ENCODE results near the gene C1orf21. TPM values are rescaled to one million over a fixed set of nuclear protein-coding genes. Genes with fewer than 3 reads are reported as not detected.

C1orf21 gene
- total and polyA plus RNA-seq, 2 donors (not counting 1 experiment from before 2014, with no cell fraction given) = under 0.01 to 0.32 TPM

DNA sequence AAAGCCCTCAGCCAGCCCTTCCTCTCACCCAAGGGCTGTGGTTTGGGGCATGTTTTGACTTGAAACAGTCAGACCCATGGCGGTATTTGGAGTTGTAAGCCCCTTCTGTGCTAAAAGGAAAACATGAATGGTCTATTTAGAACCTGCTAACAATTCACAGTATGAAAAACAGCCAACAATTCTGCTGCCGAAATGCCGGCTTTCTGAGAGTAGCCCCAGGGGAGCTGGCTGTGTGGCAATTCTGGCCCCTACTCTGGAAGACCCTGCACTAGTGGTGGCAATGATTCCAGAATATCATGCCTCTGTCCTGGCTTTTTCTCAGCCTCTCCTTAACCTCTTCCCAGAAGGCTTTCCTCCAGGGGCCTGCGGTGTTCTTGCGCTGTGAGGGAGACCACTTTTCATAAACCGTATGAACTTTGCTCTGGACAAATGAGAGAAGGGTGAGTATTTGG, 249.2 kb downstream of the C1orf21 start:
- H2AFZ ChIP-seq (ENCODE audit: insufficient read depth, low read depth, low read length, poor library complexity, severe bottlenecking) = no peak overlapping the region
- H3K27me3 ChIP-seq (replicated peaks in 1 of 4; ENCODE audit: control extremely low read depth in 1 of 4, control insufficient read depth in 3 of 4, insufficient read depth in 4 of 4, low read length in 3 of 4) = no peaks in the 10 kb centered on the region
- ChIA-PET POLR2A (no interaction called here), CTCF (no interaction called here)
- H3K9me3 ChIP-seq (ENCODE audit: control extremely low read depth in 1 of 3, control insufficient read depth in 2 of 3, insufficient read depth in 1 of 3, low read length in 2 of 3) = no peaks in the 10 kb centered on the region
- Mint-ChIP-seq H3K27me3 (peaks cover 22% of the 10 kb centered on the region), H3K27ac (no peak overlapping the region), H3K4me3 (no peak overlapping the region), H3K4me1 (no peaks in the 10 kb centered on the region), H3K9me3 (ENCODE audit: insufficient read depth) (no peaks in the 10 kb centered on the region)
- H4K20me1 ChIP-seq (ENCODE audit: control insufficient read depth, insufficient read depth, low read length, poor library complexity, severe bottlenecking) = no peaks in the 10 kb centered on the region
- no peak for TF ChIP-seq EZH2 (IDR thresholded peaks at IDR 0.05; ENCODE audit: borderline replicate concordance, insufficient read depth, low read depth, low read length, poor library complexity, severe bottlenecking)
- TF ChIP-seq CTCF (IDR thresholded peaks at IDR 0.05) = no peak
- no peak overlapping the region for H3K4me3 ChIP-seq (ENCODE audit: control extremely low read depth in 1 of 5, extremely low read depth in 1 of 5, insufficient read depth in 1 of 5, low read depth in 2 of 5, low read length in 4 of 5)
- no peak for ATAC-seq (ENCODE audit: low read depth)
- no peak for DNase-seq
- H3K4me2 ChIP-seq (replicated peaks; ENCODE audit: low read depth, low read length, poor library complexity, severe bottlenecking) = no peak overlapping the region
- WGBS (ENCODE audit: insufficient coverage) = 95% methylated on average over 2 of the region's 6 CpGs
- H3K36me3 ChIP-seq (replicated peaks in 1 of 2; ENCODE audit: control extremely low read depth in 1 of 2, control insufficient read depth in 1 of 2, extremely low read depth in 1 of 2, insufficient read depth in 2 of 2, low read length in 1 of 2) = no peaks in the 10 kb centered on the region
- no peak overlapping the region for H3K27ac ChIP-seq (ENCODE audit: low read length in 2 of 2)
- no peaks in the 10 kb centered on the region for H3K4me1 ChIP-seq (ENCODE audit: control insufficient read depth in 2 of 2, insufficient read depth in 2 of 2, low read length in 2 of 2)
- no peaks in the 10 kb centered on the region for H3K79me2 ChIP-seq (ENCODE audit: control insufficient read depth, insufficient read depth, low read length)
- no peak overlapping the region for H3K9ac ChIP-seq (ENCODE audit: low read length)
- intact Hi-C loops (cut with micrococcal nuclease) = no loop called here

- Histone ChIP-seq H3K79me2 (ENCODE audit: control insufficient read depth, insufficient read depth, low read length) (no peaks in the 10 kb centered on the region), H4K20me1 (ENCODE audit: control insufficient read depth, insufficient read depth, low read length, poor library complexity, severe bottlenecking) (no peaks in the 10 kb centered on the region), H3K4me3 (ENCODE audit: control extremely low read depth in 1 of 5, extremely low read depth in 1 of 5, insufficient read depth in 1 of 5, low read depth in 2 of 5, low read length in 4 of 5) (no peak overlapping the region), H3K27ac (ENCODE audit: low read length in 2 of 2) (no peak overlapping the region), H3K9me3 (ENCODE audit: control extremely low read depth in 1 of 3, control insufficient read depth in 2 of 3, insufficient read depth in 1 of 3, low read length in 2 of 3) (no peaks in the 10 kb centered on the region), H3K4me1 (ENCODE audit: control insufficient read depth in 2 of 2, insufficient read depth in 2 of 2, low read length in 2 of 2) (no peaks in the 10 kb centered on the region), H3K4me2 (replicated peaks; ENCODE audit: low read depth, low read length, poor library complexity, severe bottlenecking) (no peak overlapping the region), H3K27me3 (replicated peaks in 1 of 4; ENCODE audit: control extremely low read depth in 1 of 4, control insufficient read depth in 3 of 4, insufficient read depth in 4 of 4, low read length in 3 of 4) (no peaks in the 10 kb centered on the region), H2AFZ (ENCODE audit: insufficient read depth, low read depth, low read length, poor library complexity, severe bottlenecking) (no peak overlapping the region), H3K36me3 (replicated peaks in 1 of 2; ENCODE audit: control extremely low read depth in 1 of 2, control insufficient read depth in 1 of 2, extremely low read depth in 1 of 2, insufficient read depth in 2 of 2, low read length in 1 of 2) (no peaks in the 10 kb centered on the region), H3K9ac (ENCODE audit: low read length) (no peak overlapping the region)
- WGBS (ENCODE audit: insufficient coverage) = no CpG with 5 or more reads among the region's 2 CpGs
- Mint-ChIP-seq H3K4me3 (no peak overlapping the region), H3K9me3 (ENCODE audit: insufficient read depth) (no peaks in the 10 kb centered on the region), H3K27me3 (peaks cover 24% of the 10 kb centered on the region), H3K27ac (no peak overlapping the region), H3K4me1 (no peaks in the 10 kb centered on the region)
- DNase-seq = no peak
- intact Hi-C loops (cut with micrococcal nuclease) = no loop called here
- CTCF ChIA-PET = no interaction called here
- POLR2A ChIA-PET = no interaction called here
- TF ChIP-seq CTCF (IDR thresholded peaks at IDR 0.05) (no peak), EZH2 (IDR thresholded peaks at IDR 0.05; ENCODE audit: borderline replicate concordance, insufficient read depth, low read depth, low read length, poor library complexity, severe bottlenecking) (no peak)
- ATAC-seq (ENCODE audit: low read depth) = no peak
These were observed 250.9 kb downstream of the C1orf21 start for GRCh38 chr1:184637664-184638240.
